PFSK-1 (cell line): ENCODE data around the gene SYCP2.

Source experiments
- FOXP2 ChIP-seq: optimal IDR thresholded peaks from 2 replicates; pipeline ENCODE3; 2011; ENCODE audit warnings: borderline replicate concordance, control low read depth, inconsistent platforms; ENCODE audit not compliant: insufficient read depth; ENCODE audit errors: extremely low read length, extremely low read depth
- POLR2AphosphoS5 ChIP-seq: IDR thresholded peaks from 2 replicates; pipeline ENCODE4 v1.6.1; 2012; ENCODE audit warnings: low read depth, mild to moderate bottlenecking, control low read depth, low read length, moderate library complexity
- REST ChIP-seq, 2 experiments: IDR thresholded peaks; 2 replicates each; pipeline versions ENCODE4 v1.6.1 to v1.8.0; 2011 to 2012; ENCODE audit warnings: low read depth in 2 of 2, low read length in 2 of 2, control low read depth in 1 of 2, inconsistent platforms in 1 of 2, mild to moderate bottlenecking in 1 of 2, moderate library complexity in 1 of 2; ENCODE audit not compliant: insufficient read depth in 1 of 2
- SIN3A ChIP-seq: IDR thresholded peaks from 2 replicates; pipeline ENCODE4 v1.6.1; 2012; ENCODE audit warnings: mild to moderate bottlenecking, low read length, moderate library complexity, borderline replicate concordance; ENCODE audit not compliant: insufficient read depth
- TAF1 ChIP-seq: IDR thresholded peaks from 2 replicates; pipeline ENCODE4 v1.6.1; 2012; ENCODE audit warnings: low read length, control low read depth, borderline replicate concordance; ENCODE audit not compliant: insufficient read depth

SYCP2 gene

GRCh38 chr20:59831024-59831915 is 102.2 kb downstream of the SYCP2 start:
- TF ChIP-seq POLR2AphosphoS5 = no peak
- TF ChIP-seq SIN3A = no peak
- no peak for TF ChIP-seq REST (IDR thresholded peaks at IDR 0.05; ENCODE audit: insufficient read depth in 1 of 2, low read depth in 2 of 2, low read length in 2 of 2)
- TF ChIP-seq TAF1 = no peak
- no peak for TF ChIP-seq FOXP2

GRCh38 chr20:59830665-59831023 is 102.8 kb downstream of the SYCP2 start:
- no peak for TF ChIP-seq REST (IDR thresholded peaks at IDR 0.05; ENCODE audit: insufficient read depth in 1 of 2, low read depth in 2 of 2, low read length in 2 of 2)
- TF ChIP-seq SIN3A = no peak
- TF ChIP-seq POLR2AphosphoS5 = no peak
- TF ChIP-seq FOXP2 = no peak
- no peak for TF ChIP-seq TAF1

- TF ChIP-seq FOXP2 (no peak), REST (IDR thresholded peaks at IDR 0.05; ENCODE audit: insufficient read depth in 1 of 2, low read depth in 2 of 2, low read length in 2 of 2) (no peak), SIN3A (no peak), POLR2AphosphoS5 (no peak), TAF1 (no peak)
Observed at GRCh38 chr20:59829786-59830664, 103.4 kb downstream of the SYCP2 start.

GRCh38 chr20:59829054-59829785 is 104.2 kb downstream of the SYCP2 start:
- TF ChIP-seq SIN3A = no peak
